GM18909 (cell line): Measurements from ENCODE around the gene CDKAL1.

ENCODE experiments used
- ATAC-seq: cut with Tn5 transposase; IDR thresholded peaks from one replicate; pipeline ENCODE4 v1.9.1; 2021; ENCODE audit warnings: mild to moderate bottlenecking; ENCODE audit not compliant: unreplicated experiment, poor library complexity

CDKAL1 gene

DNA sequence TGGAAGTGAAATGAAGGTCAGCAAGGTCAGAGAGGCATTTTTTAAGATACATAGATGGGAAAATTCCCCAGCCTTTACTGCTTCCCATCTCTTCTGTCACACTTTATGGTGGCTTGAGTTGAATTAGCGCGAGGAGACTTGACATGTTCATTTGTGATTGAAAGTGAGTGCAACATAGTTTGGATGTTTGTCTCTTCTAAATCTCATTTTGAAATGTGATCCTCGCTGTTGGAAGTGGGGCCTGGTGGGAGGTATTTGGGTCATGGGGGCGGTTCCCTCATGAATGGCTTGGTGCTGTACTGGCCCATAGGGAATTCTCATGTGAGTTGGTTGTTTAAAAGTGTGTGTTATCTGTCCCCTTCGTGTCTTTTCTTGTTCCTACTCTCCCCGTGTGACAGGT lies 237.2 kb downstream of the CDKAL1 start:
- no peak for ATAC-seq

DNA sequence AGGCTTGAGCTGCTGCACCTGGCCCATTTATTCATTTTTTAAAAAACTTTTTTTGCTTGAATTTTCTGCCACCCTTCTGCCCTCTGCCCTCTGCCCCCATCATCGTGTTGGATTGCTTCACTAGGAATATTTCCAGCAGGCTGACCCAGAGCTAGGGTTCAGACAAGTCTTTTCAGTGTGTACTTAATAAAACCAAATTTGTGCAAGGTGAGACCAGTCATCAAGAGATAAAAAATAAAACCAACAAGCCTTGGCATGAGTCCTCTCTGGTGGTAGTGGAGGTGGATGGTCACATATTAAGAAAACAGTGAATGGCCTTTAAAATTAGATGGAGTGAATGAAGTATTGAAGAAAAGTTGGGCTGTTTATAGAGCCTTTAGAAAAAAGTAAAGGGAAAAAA lies 239.6 kb downstream of the CDKAL1 start:
- ATAC-seq = no peak

DNA sequence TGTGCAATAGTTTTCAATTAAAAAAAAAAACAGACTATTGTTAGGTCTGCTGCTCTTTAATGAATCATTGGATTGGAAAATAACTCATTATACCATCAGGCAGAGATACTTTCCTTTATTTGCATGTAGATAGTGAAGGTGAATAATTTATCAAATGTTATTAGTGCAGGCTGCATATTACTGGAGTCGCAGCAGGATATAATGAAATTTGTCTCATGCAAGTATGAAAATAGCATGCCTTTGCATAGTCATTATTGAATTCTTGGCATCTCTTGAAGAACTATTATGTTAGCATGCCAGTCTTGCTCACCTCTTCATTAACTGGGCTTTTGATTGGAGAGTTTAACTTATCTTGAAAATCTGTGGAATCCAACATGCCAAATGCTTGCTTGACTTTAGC lies 241.7 kb downstream of the CDKAL1 start:
- ATAC-seq = no peak

DNA sequence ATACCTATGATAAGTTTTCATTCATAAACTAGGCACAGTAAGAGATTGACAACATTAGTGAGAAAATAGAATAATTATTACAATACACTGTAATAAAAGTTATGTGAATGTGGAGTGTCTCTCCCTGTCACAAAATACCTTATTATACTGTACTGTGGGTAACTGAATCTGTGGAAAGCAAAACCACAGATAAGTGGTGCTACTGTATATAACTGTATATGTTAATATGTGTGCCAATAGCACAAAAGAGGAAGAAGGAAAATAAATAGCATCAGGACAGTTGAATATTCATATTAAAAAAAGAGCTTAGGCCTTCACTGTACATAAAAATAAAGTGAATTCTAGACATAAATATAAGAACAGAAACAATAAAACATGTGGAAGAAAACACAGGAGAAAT lies 243.5 kb downstream of the CDKAL1 start:
- no peak for ATAC-seq

DNA sequence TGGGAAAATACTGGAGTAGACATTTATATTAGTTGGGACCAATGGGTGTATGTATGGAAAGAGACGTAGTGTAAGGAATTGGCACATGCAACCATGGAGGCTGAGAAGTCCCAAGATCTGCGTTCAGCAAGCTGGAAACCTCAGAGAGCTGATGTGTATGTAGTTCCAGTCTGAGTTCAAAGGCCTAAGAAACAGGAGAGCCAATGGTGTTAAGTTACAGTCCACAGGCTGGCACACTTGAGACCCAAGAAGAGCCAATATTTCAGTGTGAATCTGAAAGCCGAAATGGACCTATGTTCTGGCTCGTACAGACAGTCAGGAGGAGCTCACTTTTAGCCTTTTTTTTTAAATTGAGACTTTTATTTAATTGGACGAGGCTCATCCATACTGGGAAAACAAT lies 244.2 kb downstream of the CDKAL1 start:
- ATAC-seq = no peak

DNA sequence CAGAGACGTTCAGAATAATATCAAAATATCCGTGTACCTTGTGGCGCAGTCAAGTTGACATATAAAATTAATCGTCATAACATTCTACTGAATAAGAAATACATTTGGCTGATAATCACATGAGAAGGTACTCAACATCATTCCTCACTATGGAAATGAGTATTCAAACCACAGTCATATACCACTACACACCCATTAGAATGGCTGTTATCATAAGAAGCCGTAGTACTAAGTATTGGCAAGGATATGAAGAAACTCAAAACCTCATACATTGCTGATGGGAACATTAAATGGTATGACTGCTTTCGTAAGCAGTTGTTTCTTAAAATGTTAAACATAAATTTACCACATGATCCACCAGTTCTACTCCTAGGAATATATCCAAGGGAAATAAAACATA lies 244.7 kb downstream of the CDKAL1 start:
- ATAC-seq = no peak

DNA sequence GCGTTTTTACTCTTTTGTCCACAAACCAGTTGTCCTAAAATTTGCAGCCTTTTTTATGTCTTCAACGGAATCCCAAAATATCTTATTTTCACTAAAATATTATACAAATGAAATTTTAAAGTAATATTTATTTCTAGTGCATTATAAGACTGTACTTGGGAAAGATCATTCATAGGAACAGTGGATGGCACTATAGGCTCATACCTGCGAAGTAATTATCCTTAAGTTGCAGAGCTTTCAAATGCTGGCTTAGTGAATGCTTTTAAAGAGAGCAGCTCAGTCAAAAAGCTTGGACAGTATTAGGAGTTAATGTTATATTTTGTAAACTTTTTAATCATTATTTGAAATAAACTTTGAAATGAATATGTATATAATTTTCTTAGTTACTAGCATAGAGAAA lies 254.9 kb downstream of the CDKAL1 start:
- no peak for ATAC-seq

DNA sequence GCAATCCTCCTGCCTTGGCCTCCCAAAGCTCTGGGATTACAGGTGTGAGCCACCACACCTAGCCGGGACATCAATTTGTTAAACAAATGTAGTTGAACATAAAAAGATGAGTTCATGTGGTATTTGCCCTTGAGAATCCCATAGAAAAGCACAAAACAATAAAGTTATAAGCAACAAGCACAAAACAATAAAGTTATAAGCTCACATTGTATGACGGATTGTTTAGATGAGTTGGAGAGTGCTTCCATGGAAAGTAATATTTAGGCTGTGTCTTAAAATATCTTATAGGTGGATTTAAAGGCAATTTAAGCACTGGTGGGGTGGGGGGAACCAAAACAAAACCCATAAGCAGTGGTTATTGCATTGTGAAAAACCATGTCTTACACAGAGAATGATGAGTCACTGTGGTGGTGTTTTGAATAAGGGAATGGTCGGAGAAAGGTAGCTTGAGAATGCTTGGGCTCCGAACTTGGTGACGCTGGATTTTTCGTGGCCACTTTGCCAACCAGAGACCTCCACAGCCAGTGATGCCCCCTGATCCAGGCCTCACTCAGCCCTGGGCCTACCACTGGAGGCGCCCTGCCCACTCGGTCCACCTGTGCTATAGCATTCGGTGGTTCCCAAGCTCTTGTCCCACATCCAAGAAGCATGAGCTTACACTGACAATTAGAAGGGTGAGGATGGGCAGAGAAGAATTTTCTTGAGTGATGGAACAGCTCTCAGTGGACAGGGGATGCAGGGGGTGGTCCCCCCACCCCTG lies 256.0 kb downstream of the CDKAL1 start:
- ATAC-seq = no peak

DNA sequence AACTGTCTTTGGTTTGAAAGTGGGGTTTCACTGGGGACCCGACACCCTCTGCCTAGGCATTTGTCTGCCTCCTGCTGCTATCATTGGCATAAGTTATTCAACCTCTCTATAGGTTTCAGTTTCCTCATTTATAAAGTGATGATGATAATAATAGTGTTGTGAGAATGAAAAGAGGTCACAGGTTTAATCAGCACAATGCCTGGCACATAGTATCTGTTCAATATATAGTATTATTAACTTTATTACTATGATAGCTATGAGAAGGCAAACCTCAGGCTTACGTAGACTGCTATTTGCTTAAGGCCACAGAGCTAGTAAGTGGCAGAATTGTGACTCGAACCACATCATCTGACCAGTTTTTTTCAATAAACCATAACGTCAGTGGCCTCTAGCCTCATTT lies 256.8 kb downstream of the CDKAL1 start:
- ATAC-seq = no peak

DNA sequence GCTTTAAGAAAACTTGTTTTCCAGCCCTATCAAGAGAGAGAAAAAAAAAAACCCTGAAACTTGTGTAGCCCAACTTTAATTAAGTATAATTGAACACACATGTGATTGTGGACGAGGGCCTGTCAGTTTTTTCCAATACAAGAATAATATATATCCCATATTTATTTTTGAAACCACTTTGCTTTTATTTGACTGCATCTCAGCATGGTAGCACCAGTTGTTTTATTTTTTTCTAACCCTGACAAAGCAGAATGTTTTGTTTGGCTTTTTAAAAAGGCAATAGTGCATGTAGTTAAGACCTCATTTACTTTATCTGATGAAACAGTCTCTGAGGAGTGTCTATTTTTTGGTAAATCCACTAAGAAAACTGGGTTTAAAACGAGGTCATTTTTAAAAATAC lies 257.7 kb downstream of the CDKAL1 start:
- ATAC-seq = no peak

DNA sequence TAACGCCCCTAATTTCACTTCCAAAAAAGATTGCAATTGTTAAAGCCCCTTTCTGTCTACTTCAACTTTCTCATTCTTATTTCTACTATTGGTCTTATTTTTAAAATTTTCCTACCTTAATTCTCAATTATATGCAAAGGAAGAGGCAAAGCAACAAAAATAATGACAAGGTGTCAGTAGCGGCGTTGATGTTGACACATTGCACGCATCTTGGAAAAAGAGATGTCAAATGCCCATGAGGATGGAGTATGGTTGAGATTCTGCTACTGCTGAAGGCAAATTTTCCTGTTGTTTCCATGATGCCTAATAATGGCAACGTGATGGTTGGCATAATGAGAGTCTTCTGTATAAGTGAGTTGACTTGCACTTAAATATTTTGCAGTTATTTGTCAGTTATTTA lies 258.9 kb downstream of the CDKAL1 start:
- no peak for ATAC-seq

DNA sequence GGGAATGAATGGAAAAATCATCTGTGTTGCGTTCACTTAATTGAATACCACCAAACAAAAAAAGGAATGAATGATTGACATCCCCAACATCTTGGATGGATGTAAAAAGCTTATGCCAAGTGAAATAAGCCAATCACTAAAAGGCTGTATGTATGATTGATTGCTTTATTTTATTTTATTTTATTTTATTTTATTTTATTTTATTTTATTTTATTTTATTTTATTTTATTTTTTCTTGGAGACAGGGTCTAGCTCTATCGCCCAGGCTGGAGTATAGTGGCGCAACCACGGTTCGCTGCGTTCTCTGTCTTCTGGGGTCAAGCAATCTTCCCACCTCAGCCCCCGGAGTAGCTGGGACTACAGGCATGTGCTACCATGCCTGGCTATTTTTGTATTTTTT lies 263.3 kb downstream of the CDKAL1 start:
- no peak for ATAC-seq

DNA sequence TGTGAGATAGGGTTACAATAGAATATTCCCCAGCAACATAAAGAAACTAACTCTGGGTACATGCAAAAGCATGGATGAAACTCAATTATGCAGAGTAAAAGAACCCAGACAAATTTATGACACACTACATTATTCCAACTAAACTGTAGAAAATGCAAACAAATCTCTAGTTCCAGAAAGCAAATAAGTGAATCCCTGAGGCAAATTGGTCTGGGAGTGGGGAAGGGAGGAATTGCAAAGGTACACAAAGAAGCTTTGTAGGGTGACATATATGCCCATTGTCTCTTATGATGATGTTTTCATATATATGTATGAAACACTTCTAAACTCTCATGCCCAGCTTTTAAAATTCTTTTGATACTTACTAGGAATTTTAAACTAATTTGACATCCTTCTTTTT lies 266.0 kb downstream of the CDKAL1 start:
- no peak for ATAC-seq

DNA sequence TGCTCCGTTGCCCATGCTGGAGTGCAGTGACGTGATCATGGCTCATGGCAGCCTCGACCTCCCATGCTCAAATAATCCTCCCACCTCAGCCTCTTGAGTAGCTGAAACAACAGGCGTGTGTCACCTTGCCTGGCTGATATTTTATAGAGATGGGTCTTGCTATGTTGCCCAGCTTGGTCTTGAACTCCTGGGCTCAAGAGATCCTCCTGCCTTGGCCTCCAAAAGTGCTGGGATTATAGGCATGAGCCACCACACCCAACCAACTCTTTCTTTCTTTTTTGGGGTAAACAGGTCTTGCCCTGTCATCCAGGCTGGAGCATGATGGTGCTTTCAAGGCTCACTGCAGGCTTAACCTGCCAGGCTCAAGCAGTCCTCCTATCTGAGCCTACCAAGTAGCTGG lies 266.4 kb downstream of the CDKAL1 start:
- no peak for ATAC-seq

DNA sequence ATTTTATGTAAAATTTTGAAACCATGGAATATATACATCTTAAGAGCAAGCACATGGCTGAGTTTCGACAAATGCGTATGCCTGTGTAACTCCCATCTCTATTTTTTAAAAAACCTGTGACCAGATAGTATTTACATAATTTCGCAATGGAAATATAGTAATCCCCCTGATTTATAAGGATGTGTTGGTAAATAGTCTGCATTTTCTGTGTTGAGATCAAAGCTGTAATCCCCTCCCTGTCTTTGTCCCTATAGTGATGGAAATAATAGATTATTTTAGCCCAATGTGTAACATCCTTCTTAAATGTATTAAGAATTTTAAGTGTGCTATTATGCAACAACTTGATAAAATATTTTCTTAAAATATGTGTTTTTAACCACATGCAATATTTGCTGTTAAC lies 267.3 kb downstream of the CDKAL1 start:
- ATAC-seq = no peak

DNA sequence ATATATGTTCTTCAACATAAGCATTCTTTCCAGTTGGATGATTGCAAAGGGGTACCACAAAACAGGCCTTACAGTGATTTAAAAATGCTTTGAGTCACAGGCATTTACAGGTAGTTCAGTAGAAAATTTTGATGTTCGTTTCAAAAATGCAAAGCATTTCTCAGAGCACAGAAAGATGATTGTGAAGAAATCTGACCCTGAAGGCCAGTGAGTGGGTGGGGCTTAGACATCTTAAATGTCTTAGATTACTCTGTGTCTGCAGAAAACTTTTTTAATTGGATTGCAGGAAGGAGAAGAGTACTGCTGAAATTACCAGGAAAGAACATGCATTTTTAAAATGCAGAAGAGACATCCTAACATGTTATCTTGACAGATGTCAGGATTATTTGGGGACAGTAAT lies 268.3 kb downstream of the CDKAL1 start:
- no peak for ATAC-seq

DNA sequence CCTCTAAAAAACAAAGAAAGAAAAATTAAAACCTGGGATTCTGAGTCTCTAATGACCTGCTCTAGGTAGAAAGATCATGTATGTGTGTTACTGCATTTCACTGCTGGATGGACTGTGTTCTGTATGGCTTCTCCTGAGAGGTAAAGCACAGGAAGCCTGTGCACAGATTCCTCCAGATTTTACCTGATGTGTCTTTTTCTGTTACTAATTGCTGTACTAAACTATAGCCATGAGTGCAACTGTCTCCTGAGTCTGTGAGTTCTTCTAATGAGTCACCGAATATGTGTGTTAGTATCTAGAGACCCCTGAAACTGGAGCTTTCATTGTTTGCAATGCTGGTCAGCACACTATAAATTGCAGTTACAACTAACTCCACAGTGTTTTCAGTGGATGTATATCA lies 270.8 kb downstream of the CDKAL1 start:
- no peak for ATAC-seq

DNA sequence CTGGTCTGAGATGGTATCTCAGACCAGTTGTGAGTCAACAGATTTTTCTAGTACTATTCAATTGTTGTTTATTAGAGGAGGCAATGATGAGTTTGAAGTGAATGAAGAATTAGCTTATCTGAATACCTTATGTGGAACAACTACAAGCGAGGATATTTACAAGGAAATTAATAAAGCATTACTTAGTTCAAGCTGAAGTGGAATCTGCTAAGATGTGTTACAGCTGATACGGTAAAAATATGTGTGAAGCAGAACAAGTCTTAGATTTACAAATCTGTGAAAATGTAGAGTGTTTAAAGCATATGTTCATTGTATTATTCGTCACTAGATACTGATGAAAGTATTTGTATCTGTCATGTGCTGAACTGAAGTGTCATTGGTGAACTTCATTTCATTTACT lies 272.4 kb downstream of the CDKAL1 start:
- no peak for ATAC-seq

DNA sequence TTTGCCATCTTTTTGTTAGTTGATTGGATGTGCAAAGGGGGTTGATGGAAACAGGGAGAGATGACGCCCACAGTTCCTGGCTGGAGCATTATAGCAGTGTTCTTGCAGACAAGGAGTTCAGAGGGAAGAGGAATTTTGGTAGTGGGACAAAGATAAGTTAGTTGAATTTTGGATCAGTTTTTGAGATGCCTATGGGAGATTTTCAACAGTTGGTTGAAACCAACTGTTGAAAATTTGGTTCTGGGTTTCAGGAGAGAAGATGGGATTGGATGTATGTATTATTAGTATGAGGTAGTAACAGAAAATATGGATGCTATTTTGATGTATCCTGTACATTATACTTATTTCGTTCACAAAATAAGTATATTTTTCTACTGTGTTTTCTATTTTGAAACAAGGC lies 274.2 kb downstream of the CDKAL1 start:
- ATAC-seq = no peak

DNA sequence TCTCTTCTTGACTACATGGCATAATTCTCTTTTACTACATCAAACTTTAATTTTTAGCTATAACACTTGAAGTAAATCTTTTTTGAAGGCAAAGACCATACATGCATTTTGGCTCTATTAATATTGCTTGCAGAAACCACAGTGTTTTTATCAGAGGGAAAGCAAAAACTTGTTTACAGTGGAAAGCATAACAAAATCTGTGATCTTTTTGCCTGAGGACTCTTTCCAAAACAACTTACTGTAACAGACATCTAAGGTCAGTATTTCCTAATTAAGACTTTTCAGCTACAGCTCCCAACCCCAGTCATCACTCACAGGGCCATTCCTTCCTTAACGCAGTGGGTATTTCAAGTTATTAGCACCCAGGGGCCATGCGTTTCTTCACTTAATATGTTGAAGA lies 274.7 kb downstream of the CDKAL1 start:
- ATAC-seq = no peak

DNA sequence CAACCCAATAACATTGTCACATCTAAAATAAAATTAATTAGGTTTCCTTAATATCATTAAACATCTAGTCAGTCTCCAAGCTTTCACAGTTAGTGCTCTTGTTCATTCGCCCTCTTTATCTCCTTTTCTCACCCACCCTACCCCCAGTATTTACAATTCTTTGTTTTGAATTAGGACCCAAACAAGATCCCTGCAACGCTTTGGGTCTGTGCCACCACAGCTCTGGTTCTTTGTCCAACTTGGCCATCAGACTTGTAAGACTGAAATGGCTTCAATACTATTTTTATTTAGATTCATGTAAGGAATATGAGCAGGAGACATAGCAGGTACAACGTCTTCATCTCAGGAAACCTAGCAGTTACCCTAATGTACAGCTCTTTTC lies 276.5 kb downstream of the CDKAL1 start:
- ATAC-seq = no peak

DNA sequence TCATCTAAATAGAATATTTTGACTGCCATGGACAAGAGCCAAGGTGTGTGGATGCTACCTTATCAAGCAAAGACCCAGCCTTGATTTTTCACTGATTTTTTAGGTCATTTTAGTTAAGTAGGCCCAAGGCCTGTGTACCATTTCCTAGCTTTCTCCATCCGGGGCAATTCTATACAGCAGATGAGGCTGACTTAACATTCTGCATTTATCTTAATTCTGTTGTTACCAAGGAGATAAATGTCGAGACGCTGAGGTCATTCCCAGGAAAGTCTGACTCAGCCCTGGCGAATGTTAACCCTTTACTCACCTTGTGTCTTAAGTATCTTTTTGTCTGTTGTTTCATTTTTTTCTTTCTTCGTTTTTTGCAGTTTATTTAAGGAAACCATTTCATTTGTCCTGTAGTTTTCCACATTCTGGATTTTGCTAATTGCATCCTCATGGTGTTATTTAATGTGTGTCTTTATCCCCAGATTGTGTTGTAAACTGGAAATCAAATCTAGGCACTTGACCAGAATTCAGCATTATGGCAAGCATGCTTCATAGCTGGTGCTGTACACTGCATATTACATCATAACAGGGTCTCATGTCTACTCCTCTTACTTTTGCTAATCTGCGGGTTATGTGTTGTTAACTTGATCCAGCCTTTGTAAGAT lies 277.0 kb downstream of the CDKAL1 start:
- ATAC-seq = no peak
